Lower lobe of right lung (tissue), 2 donors: Measurements from ENCODE around the gene CPPED1. TPM values are rescaled to one million over a fixed set of nuclear protein-coding genes. Genes with fewer than 3 reads are reported as not detected.

Experiments used
- ATAC-seq, 2 donors: fragments of 200-7000 bp; cut with Tn5 transposase; one replicate each; pipeline ENCODE4 v1.9.1; 2020 to 2022; ENCODE audit warnings: mild to moderate bottlenecking in 2 of 2, moderate library complexity in 2 of 2
- DNase-seq: peaks from one replicate; pipeline ENCODE4 v3.0.0-alpha.2; 2020
- H3K27ac ChIP-seq: fragments of 200-600 bp; one replicate; pipeline ENCODE4 v1.8.0; 2022
- H3K27me3 ChIP-seq: fragments of 200-600 bp; one replicate; pipeline ENCODE4 v1.8.0; 2022; ENCODE audit warnings: low read depth
- H3K36me3 ChIP-seq: fragments of 200-600 bp; one replicate; pipeline ENCODE4 v1.8.0; 2022; ENCODE audit warnings: mild to moderate bottlenecking
- H3K4me1 ChIP-seq: fragments of 200-600 bp; one replicate; pipeline ENCODE4 v1.8.0; 2022
- H3K4me3 ChIP-seq: fragments of 200-600 bp; one replicate; pipeline ENCODE4 v1.8.0; 2022; ENCODE audit warnings: mild to moderate bottlenecking
- H3K9me3 ChIP-seq: fragments of 200-600 bp; one replicate; pipeline ENCODE4 v1.8.0; 2022
- intact Hi-C: fragments of 100-400 bp; cut with DNase I; formaldehyde crosslinking; loops from one replicate; pipeline ENCODE4 v1.11.0; 2022
- total RNA-seq: library from RNA; stranded (reverse); fragmentation: NEBNext Ultra II Directional; extraction: Animal tissue kit (Norgen Biotek cat#: 25700); gene quantifications from one replicate; pipeline ENCODE4 v1.2.1, GENCODE V29; 2021
- TF ChIP-seq, protein P1 (sequence below): fragments of 200-600 bp; IDR thresholded peaks from one replicate; pipeline ENCODE4 v1.8.0; 2022; ENCODE audit warnings: antibody characterized with exemption, mild to moderate bottlenecking
- donor health status: DM: no; HTN: yes; CAD: no; lungs with severe emphysema.

Gene CPPED1
- total RNA-seq, 1 donor from 2014 or later: 33.0 TPM

DNA sequence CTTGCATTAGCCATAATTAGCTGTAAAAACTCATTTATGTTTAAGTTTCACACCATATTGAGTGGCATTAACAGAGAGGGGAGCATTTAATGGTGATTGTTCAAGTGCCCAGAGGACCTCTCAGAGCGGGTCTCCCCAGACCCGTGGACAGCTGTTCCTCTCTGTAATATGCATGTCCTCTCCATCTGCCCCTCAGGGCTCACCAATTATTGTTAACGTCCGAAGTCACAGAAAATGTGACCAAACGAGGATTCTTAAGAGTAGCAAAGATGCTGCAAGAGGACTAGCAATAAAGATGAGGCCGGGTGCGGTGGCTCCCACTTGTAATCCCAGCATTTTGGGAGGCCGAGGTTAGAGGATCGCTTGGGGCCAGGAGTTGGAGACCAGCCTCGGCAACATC, 130.2 kb downstream of the CPPED1 start:
- Histone ChIP-seq H3K36me3 (no peaks in the 10 kb centered on the region), H3K27me3 (no peaks in the 10 kb centered on the region), H3K4me3 (no peak overlapping the region), H3K4me1 (no peaks in the 10 kb centered on the region), H3K27ac (no peak overlapping the region), H3K9me3 (peaks cover 1% of the 10 kb centered on the region)
- TF ChIP-seq, protein P1, sequence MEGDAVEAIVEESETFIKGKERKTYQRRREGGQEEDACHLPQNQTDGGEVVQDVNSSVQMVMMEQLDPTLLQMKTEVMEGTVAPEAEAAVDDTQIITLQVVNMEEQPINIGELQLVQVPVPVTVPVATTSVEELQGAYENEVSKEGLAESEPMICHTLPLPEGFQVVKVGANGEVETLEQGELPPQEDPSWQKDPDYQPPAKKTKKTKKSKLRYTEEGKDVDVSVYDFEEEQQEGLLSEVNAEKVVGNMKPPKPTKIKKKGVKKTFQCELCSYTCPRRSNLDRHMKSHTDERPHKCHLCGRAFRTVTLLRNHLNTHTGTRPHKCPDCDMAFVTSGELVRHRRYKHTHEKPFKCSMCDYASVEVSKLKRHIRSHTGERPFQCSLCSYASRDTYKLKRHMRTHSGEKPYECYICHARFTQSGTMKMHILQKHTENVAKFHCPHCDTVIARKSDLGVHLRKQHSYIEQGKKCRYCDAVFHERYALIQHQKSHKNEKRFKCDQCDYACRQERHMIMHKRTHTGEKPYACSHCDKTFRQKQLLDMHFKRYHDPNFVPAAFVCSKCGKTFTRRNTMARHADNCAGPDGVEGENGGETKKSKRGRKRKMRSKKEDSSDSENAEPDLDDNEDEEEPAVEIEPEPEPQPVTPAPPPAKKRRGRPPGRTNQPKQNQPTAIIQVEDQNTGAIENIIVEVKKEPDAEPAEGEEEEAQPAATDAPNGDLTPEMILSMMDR: no peak
- intact Hi-C loops: no loop called here
- DNase-seq: no peak
- no peak for ATAC-seq

DNA sequence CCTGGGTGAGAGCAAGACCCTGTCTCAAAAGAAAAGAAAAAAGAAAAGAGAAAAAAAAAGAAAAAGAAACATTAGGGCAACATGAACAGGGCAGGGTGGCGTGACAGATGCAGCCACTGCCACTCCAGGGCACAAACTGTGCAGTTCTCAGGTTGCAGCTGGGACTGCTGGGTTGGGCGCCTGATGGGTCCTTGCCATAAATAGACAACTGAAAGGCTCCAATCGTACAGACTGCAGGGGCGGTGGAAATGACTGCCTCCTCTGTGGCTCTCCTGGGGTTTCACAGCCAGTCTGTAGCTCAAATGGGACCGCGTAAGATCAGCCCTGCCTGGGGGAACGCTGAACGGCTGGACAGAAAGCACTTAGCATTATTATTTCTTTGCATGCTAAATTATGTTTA, 130.7 kb downstream of the CPPED1 start:
- TF ChIP-seq, protein P1: no peak
- no peak for DNase-seq
- intact Hi-C loops: no loop called here
- Histone ChIP-seq H3K27me3 (no peaks in the 10 kb centered on the region), H3K4me3 (no peak overlapping the region), H3K4me1 (no peaks in the 10 kb centered on the region), H3K9me3 (peaks cover 6% of the 10 kb centered on the region), H3K27ac (no peak overlapping the region), H3K36me3 (no peaks in the 10 kb centered on the region)
- no peak for ATAC-seq

DNA sequence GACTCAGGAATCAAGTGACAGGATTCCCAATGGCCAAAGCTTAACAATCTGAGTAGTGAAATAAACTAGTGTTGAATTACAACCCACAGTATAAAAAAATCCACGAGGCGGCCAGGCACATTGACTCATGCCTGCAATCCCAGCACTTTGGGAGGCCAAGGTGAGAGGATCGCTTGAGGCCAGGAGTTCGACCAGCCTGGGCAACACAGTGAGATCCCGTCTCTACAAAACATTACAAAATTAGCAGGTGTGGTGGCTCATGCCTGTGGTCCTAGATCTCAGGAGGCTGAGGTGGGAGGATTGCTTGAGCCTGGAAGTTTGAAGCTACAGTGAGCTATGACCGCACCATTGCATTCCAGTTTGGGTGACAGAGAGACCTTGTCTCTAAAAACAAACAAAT, 133.8 kb downstream of the CPPED1 start:
- DNase-seq (no peak), ATAC-seq (no peak)
- TF ChIP-seq, protein P1: no peak
- Histone ChIP-seq H3K9me3 (peaks cover 16% of the 10 kb centered on the region), H3K4me3 (no peak overlapping the region), H3K27ac (no peak overlapping the region), H3K36me3 (no peaks in the 10 kb centered on the region), H3K27me3 (no peaks in the 10 kb centered on the region), H3K4me1 (no peaks in the 10 kb centered on the region)
- intact Hi-C loops: no loop called here

DNA sequence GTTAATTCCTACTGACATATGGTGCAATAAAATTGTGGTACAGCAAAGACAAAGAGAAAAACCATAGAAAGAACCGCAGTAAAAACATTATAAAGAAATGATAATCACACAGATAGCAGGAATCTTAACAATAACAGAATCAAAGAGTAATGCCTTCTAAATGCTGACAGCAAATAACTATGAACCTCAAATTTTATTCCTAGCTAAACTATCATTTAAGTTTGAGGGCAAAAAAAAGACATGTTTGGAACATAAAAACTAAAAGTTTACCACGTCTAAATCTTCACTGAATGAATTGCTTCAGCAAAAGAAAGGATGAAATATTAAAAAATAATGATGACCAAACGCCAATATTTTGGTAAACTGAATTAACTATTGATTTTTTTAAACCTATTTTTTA, 135.8 kb downstream of the CPPED1 start:
- no peak for ATAC-seq
- H3K4me3 ChIP-seq: no peak overlapping the region
- peaks cover 8% of the 10 kb centered on the region for H3K36me3 ChIP-seq
- H3K27me3 ChIP-seq: no peaks in the 10 kb centered on the region
- H3K4me1 ChIP-seq: no peaks in the 10 kb centered on the region
- TF ChIP-seq, protein P1: no peak
- intact Hi-C loops: no loop called here
- DNase-seq: no peak
- H3K9me3 ChIP-seq: peaks cover 16% of the 10 kb centered on the region
- H3K27ac ChIP-seq: no peak overlapping the region

DNA sequence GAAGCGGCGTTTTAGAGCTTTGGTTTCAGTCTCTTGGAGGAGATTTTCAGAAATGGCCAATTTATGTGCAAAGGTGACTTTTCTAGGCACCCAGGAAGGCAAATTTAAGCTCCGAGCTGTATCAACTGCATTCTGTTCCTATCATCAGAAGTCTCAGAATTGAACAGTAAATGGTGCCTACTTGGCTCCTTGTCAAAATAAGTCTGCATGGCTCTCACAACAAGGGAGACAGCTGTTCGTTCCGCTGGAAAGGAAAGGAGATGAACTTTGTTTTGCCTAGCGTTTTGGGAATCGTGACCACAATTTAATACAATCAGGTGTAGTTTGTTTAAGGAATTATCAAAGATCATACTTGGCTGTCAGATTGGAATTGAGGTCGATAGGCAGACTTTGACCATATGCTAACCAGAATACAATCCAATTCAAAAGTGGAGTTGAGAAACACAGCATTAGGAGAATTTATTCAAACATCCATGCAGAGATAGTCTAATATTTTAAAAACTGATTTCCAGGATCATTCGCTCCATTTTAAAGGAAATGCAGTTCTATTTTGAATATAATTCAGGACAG, 139.4 kb downstream of the CPPED1 start:
- no peaks in the 10 kb centered on the region for H3K27me3 ChIP-seq
- TF ChIP-seq, protein P1: no peak
- H3K36me3 ChIP-seq: peaks cover 8% of the 10 kb centered on the region
- H3K4me3 ChIP-seq: no peak overlapping the region
- ATAC-seq (no peak), DNase-seq (no peak)
- no peaks in the 10 kb centered on the region for H3K4me1 ChIP-seq
- no peak overlapping the region for H3K27ac ChIP-seq
- intact Hi-C loops: no loop called here
- H3K9me3 ChIP-seq: peaks cover 16% of the 10 kb centered on the region
